Mucosa of descending colon (tissue), 3 donors: Measurements from ENCODE around the gene EHD3. TPM values are rescaled to one million over a fixed set of nuclear protein-coding genes. Genes with fewer than 3 reads are reported as not detected.
A peak's percentile ranks its signal among the peaks of the same experiment; 100 is the strongest.

ENCODE experiments used
- ATAC-seq: fragments of 200-7000 bp; cut with Tn5 transposase; one replicate; pipeline ENCODE4 v1.9.1; 2020; ENCODE audit warnings: mild to moderate bottlenecking, moderate library complexity
- DNase-seq, 3 donors: peaks; one replicate each; pipeline ENCODE4 v3.0.0-alpha.2; 2020
- H3K36me3 ChIP-seq: fragments of 200-600 bp; one replicate; pipeline ENCODE4 v1.8.0; 2021; ENCODE audit warnings: low read depth, mild to moderate bottlenecking
- H3K4me1 ChIP-seq: fragments of 200-600 bp; one replicate; pipeline ENCODE4 v1.8.0; 2021; ENCODE audit warnings: low read depth, mild to moderate bottlenecking
- H3K4me3 ChIP-seq: fragments of 200-600 bp; one replicate; pipeline ENCODE4 v1.8.0; 2021; ENCODE audit warnings: mild to moderate bottlenecking
- H3K9me3 ChIP-seq: fragments of 200-600 bp; one replicate; pipeline ENCODE4 v1.8.0; 2021; ENCODE audit warnings: mild to moderate bottlenecking
- intact Hi-C, 2 donors: fragments of 100-400 bp; cut with DNase I in 1 of 2; cut with micrococcal nuclease in 1 of 2; formaldehyde crosslinking; loops; one replicate each; pipeline versions ENCODE4 v1.11.0 to v1.11.1; 2022; cut with DNase I, micrococcal nuclease
- total RNA-seq, 3 donors: library from RNA; stranded (reverse); fragmentation: NEBNext Ultra II Directional in 2 of 3; extraction: Animal tissue kit (Norgen Biotek cat#: 25700) in 2 of 3; gene quantifications; one replicate each; pipeline versions ENCODE4 v1.2.1 to v1.2.4, GENCODE V29; 2021 to 2023
- TF ChIP-seq, protein P1 (sequence below): fragments of 200-600 bp; IDR thresholded peaks from one replicate; pipeline ENCODE4 v1.8.0; 2022; ENCODE audit warnings: antibody characterized with exemption, mild to moderate bottlenecking
- donor health status: DM: no; HTN: no; CAD: no; lungs with moderate emphysema.
- donor health status: DM: no; HTN: no; CAD: no.
- donor health status: DM: no; HTN: yes; CAD: no.

Gene EHD3
- total RNA-seq, 3 donors from 2014 or later: 0.87 to 4.4 (median 1.9) TPM

GRCh38 chr2:31314761-31315160 lies 80.8 kb downstream of the EHD3 start:
- no peak for ATAC-seq

GRCh38 chr2:31317396-31317795 lies 83.4 kb downstream of the EHD3 start:
- Histone ChIP-seq H3K4me1 (peaks cover 7% of the 10 kb centered on the region), H3K36me3 (no peaks in the 10 kb centered on the region), H3K4me3 (no peak overlapping the region), H3K9me3 (no peaks in the 10 kb centered on the region)
- ATAC-seq (no peak), DNase-seq (no peak)
- intact Hi-C loops: no loop called here
- TF ChIP-seq, protein P1, sequence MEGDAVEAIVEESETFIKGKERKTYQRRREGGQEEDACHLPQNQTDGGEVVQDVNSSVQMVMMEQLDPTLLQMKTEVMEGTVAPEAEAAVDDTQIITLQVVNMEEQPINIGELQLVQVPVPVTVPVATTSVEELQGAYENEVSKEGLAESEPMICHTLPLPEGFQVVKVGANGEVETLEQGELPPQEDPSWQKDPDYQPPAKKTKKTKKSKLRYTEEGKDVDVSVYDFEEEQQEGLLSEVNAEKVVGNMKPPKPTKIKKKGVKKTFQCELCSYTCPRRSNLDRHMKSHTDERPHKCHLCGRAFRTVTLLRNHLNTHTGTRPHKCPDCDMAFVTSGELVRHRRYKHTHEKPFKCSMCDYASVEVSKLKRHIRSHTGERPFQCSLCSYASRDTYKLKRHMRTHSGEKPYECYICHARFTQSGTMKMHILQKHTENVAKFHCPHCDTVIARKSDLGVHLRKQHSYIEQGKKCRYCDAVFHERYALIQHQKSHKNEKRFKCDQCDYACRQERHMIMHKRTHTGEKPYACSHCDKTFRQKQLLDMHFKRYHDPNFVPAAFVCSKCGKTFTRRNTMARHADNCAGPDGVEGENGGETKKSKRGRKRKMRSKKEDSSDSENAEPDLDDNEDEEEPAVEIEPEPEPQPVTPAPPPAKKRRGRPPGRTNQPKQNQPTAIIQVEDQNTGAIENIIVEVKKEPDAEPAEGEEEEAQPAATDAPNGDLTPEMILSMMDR: no peak

More at GRCh38 chr2:31314761-31315160, 80.8 kb downstream of the EHD3 start:
- no peak overlapping the region for H3K4me3 ChIP-seq
- intact Hi-C loops: no loop called here
- TF ChIP-seq, protein P1: no peak
- H3K36me3 ChIP-seq: no peaks in the 10 kb centered on the region
- H3K9me3 ChIP-seq: no peaks in the 10 kb centered on the region
- peaks cover 4% of the 10 kb centered on the region for H3K4me1 ChIP-seq
- no peak for DNase-seq

DNA sequence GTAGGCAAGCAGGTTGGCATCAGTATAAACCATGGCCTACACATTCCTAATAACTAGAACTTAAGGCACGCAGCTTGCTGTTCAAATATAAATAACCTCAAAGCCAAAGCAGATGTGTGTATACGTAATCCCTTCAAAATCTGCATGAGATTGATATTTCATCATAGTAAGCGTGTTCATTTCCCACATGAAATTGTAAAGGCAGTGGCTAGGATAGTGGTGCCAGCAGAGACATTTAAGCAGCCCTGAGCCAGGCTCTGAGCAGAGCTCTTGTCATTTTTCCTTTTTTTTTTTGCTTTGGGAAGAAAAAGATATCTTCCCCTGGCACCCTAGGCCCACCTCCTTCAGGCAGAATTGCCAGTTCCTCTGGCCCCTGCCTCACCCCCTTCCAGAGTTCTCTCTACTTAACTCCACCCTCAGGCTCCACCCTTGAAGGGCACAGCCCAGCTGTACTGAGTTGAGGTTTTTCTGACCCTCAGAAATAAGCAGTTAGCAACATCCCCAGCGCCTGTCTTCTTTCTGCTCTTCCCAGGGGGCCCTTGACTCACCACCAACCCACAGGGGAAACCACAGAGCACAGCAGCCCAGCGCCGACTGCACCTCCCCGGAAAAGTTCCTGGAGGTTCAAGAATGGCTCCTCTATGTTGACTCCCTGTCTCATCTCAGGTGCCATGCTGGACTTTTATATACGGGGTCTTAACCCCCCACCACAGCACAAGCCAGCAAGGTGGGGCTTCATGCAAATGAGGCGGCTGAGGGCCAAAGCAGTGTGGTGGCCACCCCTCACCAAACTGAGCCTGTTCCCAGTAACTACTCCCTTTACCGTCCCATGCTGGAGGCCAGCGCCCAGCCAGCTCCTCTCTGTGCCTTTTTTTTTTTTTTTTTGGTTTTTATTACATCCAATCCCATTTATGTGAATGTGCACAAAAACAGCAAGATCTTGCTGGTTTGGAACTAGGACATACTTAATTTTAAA lies 84.7 kb downstream of the EHD3 start:
- H3K9me3 ChIP-seq: no peaks in the 10 kb centered on the region
- intact Hi-C loops: no loop called here
- peak; percentile 61 for ATAC-seq
- H3K4me3 ChIP-seq: no peak overlapping the region
- H3K4me1 ChIP-seq: peaks cover 7% of the 10 kb centered on the region
- H3K36me3 ChIP-seq: no peaks in the 10 kb centered on the region
- TF ChIP-seq, protein P1: no peak
- DNase-seq: peak in 2 of 3 donors; percentile 16 to 65

Other genes starting within 250 kb of the EHD3 start
- under 1 TPM in 1 of 3 donors, not detected in 2; 0.75 TPM for gene GALNT14, start 95.7 kb upstream of the EHD3 start, total RNA-seq
- under 1 TPM in 2 of 3 donors, not detected in 1; 0.09 to 0.14 TPM for gene CAPN14, start 16.6 kb upstream of the EHD3 start, total RNA-seq
- 10 to 100 TPM; 18.4 to 75.4 (median 40.7) TPM for gene XDH, start 180.6 kb downstream of the EHD3 start, total RNA-seq